Transverse colon (tissue), 4 donors: Measurements from ENCODE around the gene SKA1.

Experiments used
- CTCF ChIP-seq, 5 experiments: fragments of 200-600 bp in 3 of 5; fragments of 450-650 bp in 2 of 5; sonication (generic) in 3 of 5; IDR thresholded peaks; 1 replicate in 2 of 5; 2 replicates in 3 of 5; pipeline ENCODE4 v1.5.1; 2016 to 2017; ENCODE audit warnings: antibody characterized with exemption in 5 of 5, inconsistent platforms in 3 of 5, mild to moderate bottlenecking in 2 of 5, moderate library complexity in 1 of 5
- EP300 ChIP-seq: sonication (generic); formaldehyde crosslinking; IDR thresholded peaks from one replicate; pipeline ENCODE4 v1.6.1; 2017; ENCODE audit warnings: antibody characterized with exemption, low read depth
- POLR2A ChIP-seq: fragments of 450-650 bp; IDR thresholded peaks from one replicate; pipeline ENCODE4 v1.6.1; 2016; ENCODE audit warnings: antibody characterized with exemption, mild to moderate bottlenecking, moderate library complexity
- POLR2AphosphoS5 ChIP-seq, 3 donors: sonication (generic); formaldehyde crosslinking; IDR thresholded peaks; one replicate each; pipeline ENCODE4 v1.6.1; 2016; ENCODE audit warnings: antibody characterized with exemption in 3 of 3

DNA sequence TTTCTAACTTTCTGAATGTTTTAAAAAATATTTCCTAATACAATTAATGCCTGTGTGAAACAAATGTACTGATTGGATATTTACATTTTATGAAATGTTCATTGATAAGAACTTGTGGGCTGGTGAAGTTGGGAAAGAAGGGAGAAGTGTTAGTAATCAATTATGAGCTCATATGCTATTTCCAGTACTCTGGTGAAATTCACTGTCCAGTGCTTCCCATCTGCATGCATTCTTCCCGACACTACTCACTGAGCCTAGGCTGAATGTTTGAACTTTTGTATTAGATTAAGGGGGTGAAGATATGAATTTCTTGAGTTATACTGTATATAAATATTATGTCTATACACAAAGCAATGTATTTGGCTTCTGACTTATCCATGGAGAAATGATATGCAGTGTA is 36.0 kb downstream of the SKA1 start:
- TF ChIP-seq POLR2AphosphoS5 (IDR thresholded peaks at IDR 0.05) = no peak
- no peak for TF ChIP-seq CTCF (IDR thresholded peaks at IDR 0.05)
- TF ChIP-seq POLR2A = no peak
- no peak for TF ChIP-seq EP300
